GM18909 (cell line): ENCODE results near the gene NTN5.
"Not testable (repeated sequence)": the region's sequence is repeated elsewhere in the genome, so short reads cannot be mapped to it uniquely, and the experiment has no call there.

Experiments
- ATAC-seq: cut with Tn5 transposase; IDR thresholded peaks from one replicate; pipeline ENCODE4 v1.9.1; 2021; ENCODE audit warnings: mild to moderate bottlenecking; ENCODE audit not compliant: unreplicated experiment, poor library complexity

The NTN5 gene

GRCh38 chr19:48671446-48671995 lies 1.3 kb downstream of the NTN5 start:
- no peak for ATAC-seq

GRCh38 chr19:48670699-48671445 lies 1.9 kb downstream of the NTN5 start:
- no peak for ATAC-seq

GRCh38 chr19:48669903-48670668 lies 2.7 kb downstream of the NTN5 start:
- ATAC-seq = no peak

GRCh38 chr19:48668761-48669160 lies 4.1 kb downstream of the NTN5 start:
- no peak for ATAC-seq

GRCh38 chr19:48668332-48668731 lies 4.5 kb downstream of the NTN5 start:
- ATAC-seq = no peak

GRCh38 chr19:48665786-48666185 lies 7.0 kb downstream of the NTN5 start:
- no peak for ATAC-seq

GRCh38 chr19:48664476-48664875 lies 8.3 kb downstream of the NTN5 start:
- no peak for ATAC-seq

GRCh38 chr19:48663667-48664066 lies 9.2 kb downstream of the NTN5 start:
- no peak for ATAC-seq

- ATAC-seq = no peak
Observed at GRCh38 chr19:48661711-48662090, 11.1 kb downstream of the NTN5 start.

- peak; percentile 79 for ATAC-seq
Observed at GRCh38 chr19:48660852-48661710, 11.7 kb downstream of the NTN5 start.

- no peak for ATAC-seq
Observed at GRCh38 chr19:48659768-48660167, 13.0 kb downstream of the NTN5 start.

GRCh38 chr19:48658483-48658882 lies 14.3 kb downstream of the NTN5 start:
- ATAC-seq = no peak

GRCh38 chr19:48657828-48658227 lies 15.0 kb downstream of the NTN5 start:
- ATAC-seq = not testable (repeated sequence)

- ATAC-seq = no peak
Observed at GRCh38 chr19:48656840-48657474, 15.9 kb downstream of the NTN5 start.

GRCh38 chr19:48654299-48655059 lies 18.3 kb downstream of the NTN5 start:
- no peak for ATAC-seq

- ATAC-seq = no peak
Observed at GRCh38 chr19:48651683-48652048, 21.2 kb downstream of the NTN5 start.

GRCh38 chr19:48650974-48651682 lies 21.7 kb downstream of the NTN5 start:
- ATAC-seq = no peak

GRCh38 chr19:48648134-48648533 lies 24.7 kb downstream of the NTN5 start:
- no peak for ATAC-seq

GRCh38 chr19:48646722-48647216 lies 26.0 kb downstream of the NTN5 start:
- ATAC-seq = no peak
